HS-5 (cell line): ENCODE measurements around the gene DCLRE1A.
A peak's percentile ranks its signal among the peaks of the same experiment; 100 is the strongest.

Experiments
- DNase-seq: peaks from one replicate; pipeline ENCODE4 v3.0.0-alpha.2; 2012; ENCODE audit warnings: low read depth

Gene DCLRE1A

DNA sequence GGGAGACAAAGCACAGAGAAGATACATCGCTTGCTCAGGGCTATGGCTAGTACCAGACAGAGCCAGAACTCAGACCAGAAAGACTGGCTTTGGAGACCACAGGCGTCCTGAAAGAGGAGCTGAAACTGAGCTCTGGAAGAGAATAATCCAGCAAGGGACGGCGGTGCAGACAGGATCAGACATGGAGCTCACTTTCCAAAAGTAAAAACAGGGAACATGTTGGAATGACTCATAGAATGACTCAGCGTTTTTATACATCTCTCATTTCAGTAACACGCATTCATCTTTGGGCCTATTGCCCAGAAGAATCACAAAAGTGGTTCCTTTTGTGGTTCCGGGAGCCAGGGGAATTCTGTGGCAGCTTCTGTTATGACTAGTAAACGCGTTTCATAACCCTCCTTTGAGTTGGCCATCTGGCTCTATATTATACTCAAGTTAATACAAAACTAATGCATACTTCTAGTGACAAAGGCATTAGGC is 65.2 kb downstream of the DCLRE1A start:
- peak; percentile 92 for DNase-seq
